OCI-LY3 (cell line): ENCODE results near the gene CRELD2.

Source experiments
- H2AFZ ChIP-seq: fragments of 200-600, 300-600 bp; shearing (Covaris generic); 2 replicates; pipeline ENCODE4 v1.6.0; 2014; ENCODE audit warnings: antibody characterized with exemption, low read depth, low read length
- H3K27ac ChIP-seq: fragments of 200-600, 300-600 bp; sonication (generic); 2 replicates; pipeline ENCODE4 v1.5.1; 2014; ENCODE audit warnings: mild to moderate bottlenecking, low read length, moderate library complexity, mixed read lengths
- H3K27me3 ChIP-seq: fragments of 200-600, 300-600 bp; sonication (generic); 2 replicates; pipeline ENCODE4 v1.6.1; 2014; ENCODE audit warnings: low read depth, low read length, mixed read lengths
- H3K36me3 ChIP-seq: fragments of 200-600, 300-600 bp; sonication (generic); replicated peaks from 2 replicates; pipeline ENCODE3; 2014; ENCODE audit warnings: low read depth, low read length, mixed read lengths
- H3K4me1 ChIP-seq: fragments of 300-600, 200-600 bp; sonication (generic); 2 replicates; pipeline ENCODE4 v1.6.1; 2014; ENCODE audit warnings: low read length, mixed read lengths
- H3K4me2 ChIP-seq: fragments of 200-600, 300-600 bp; sonication (generic); 2 replicates; pipeline ENCODE4 v1.6.1; 2014; ENCODE audit warnings: low read length, mixed read lengths
- H3K4me3 ChIP-seq: fragments of 300-600, 200-600 bp; sonication (generic); 2 replicates; pipeline ENCODE4 v1.5.1; 2014; ENCODE audit warnings: antibody characterized with exemption, mild to moderate bottlenecking, low read length, moderate library complexity
- H3K79me2 ChIP-seq: fragments of 300-600, 200-600 bp; shearing (Covaris generic); 2 replicates; pipeline ENCODE4 v1.6.1; 2014; ENCODE audit warnings: mild to moderate bottlenecking, low read length, mixed read lengths
- H3K9ac ChIP-seq: fragments of 300-600, 200-600 bp; shearing (Covaris generic); 2 replicates; pipeline ENCODE4 v1.6.0; 2014; ENCODE audit warnings: mild to moderate bottlenecking, low read length, moderate library complexity
- H3K9me3 ChIP-seq: fragments of 200-600, 300-600 bp; shearing (Covaris generic); 2 replicates; pipeline ENCODE4 v1.6.1; 2014; ENCODE audit warnings: low read length, mixed read lengths; ENCODE audit not compliant: insufficient read depth
- H4K20me1 ChIP-seq: fragments of 200-600, 300-600 bp; sonication (generic); 2 replicates; pipeline ENCODE4 v1.6.1; 2016; ENCODE audit warnings: low read length, mixed read lengths; ENCODE audit not compliant: insufficient read depth
- EZH2phosphoT487 ChIP-seq: fragments of 200-600 bp; shearing (Covaris generic); IDR thresholded peaks from 2 replicates; pipeline ENCODE4 v1.6.1; 2018; ENCODE audit warnings: antibody characterized with exemption, mixed run types, low read depth
- TF ChIP-seq, protein P1 (sequence below): fragments of 200-600, 300-600 bp; sonication (generic); IDR thresholded peaks from 2 replicates; pipeline ENCODE4 v1.5.1; 2014; ENCODE audit warnings: antibody characterized with exemption, low read length, low read depth

CRELD2 gene

DNA sequence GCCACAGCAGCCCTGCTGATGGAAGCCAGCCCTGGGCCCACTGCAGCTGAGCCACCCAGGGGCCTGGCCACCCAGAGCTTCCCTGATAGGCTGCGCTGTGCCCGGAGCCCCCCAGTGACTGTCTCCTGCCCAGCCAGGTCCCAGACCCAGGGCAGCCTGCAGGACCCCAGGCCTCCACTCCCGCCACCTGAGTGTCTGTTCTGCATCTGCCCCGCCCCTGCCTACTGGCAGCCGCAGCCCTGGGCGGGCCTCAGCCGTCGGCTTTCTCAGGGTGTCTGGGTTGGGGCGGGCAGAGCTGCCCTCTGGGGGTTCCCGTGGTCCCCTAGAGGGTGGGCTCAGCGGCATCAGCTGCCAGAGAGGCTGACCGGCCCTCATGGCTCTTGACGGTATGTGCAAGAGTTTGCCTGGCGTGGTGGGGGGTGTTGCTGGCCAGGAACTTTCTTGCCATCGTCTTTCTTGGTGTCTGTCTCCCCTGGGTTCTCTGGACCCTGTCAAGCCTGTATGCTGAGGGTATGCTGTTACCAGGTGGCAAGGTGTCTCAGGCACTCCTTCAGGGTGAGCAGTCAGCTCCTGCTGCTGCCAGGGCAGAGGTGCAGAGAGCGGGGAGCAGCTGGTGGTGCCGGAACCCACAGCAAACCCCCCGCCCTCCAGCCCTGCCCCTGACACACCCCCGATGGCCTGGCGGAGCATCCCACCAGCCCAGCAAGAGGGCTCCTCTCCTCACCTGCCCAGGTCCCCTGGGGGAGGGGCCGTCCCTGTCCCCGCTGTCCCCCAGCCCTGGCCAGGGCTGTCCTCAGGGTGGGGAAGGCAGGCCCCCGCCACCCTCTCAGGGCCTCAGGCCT, 29.9 kb downstream of the CRELD2 start:
- Histone ChIP-seq H3K9ac (no peak overlapping the region), H3K27me3 (no peaks in the 10 kb centered on the region), H3K79me2 (no peaks in the 10 kb centered on the region), H2AFZ (no peak overlapping the region), H4K20me1 (no peaks in the 10 kb centered on the region), H3K4me3 (no peak overlapping the region), H3K36me3 (no peaks in the 10 kb centered on the region), H3K4me1 (peaks cover 32% of the 10 kb centered on the region), H3K9me3 (no peaks in the 10 kb centered on the region), H3K27ac (no peak overlapping the region), H3K4me2 (no peak overlapping the region)
- TF ChIP-seq EZH2phosphoT487: no peak
- TF ChIP-seq, protein P1, sequence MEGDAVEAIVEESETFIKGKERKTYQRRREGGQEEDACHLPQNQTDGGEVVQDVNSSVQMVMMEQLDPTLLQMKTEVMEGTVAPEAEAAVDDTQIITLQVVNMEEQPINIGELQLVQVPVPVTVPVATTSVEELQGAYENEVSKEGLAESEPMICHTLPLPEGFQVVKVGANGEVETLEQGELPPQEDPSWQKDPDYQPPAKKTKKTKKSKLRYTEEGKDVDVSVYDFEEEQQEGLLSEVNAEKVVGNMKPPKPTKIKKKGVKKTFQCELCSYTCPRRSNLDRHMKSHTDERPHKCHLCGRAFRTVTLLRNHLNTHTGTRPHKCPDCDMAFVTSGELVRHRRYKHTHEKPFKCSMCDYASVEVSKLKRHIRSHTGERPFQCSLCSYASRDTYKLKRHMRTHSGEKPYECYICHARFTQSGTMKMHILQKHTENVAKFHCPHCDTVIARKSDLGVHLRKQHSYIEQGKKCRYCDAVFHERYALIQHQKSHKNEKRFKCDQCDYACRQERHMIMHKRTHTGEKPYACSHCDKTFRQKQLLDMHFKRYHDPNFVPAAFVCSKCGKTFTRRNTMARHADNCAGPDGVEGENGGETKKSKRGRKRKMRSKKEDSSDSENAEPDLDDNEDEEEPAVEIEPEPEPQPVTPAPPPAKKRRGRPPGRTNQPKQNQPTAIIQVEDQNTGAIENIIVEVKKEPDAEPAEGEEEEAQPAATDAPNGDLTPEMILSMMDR: no peak

DNA sequence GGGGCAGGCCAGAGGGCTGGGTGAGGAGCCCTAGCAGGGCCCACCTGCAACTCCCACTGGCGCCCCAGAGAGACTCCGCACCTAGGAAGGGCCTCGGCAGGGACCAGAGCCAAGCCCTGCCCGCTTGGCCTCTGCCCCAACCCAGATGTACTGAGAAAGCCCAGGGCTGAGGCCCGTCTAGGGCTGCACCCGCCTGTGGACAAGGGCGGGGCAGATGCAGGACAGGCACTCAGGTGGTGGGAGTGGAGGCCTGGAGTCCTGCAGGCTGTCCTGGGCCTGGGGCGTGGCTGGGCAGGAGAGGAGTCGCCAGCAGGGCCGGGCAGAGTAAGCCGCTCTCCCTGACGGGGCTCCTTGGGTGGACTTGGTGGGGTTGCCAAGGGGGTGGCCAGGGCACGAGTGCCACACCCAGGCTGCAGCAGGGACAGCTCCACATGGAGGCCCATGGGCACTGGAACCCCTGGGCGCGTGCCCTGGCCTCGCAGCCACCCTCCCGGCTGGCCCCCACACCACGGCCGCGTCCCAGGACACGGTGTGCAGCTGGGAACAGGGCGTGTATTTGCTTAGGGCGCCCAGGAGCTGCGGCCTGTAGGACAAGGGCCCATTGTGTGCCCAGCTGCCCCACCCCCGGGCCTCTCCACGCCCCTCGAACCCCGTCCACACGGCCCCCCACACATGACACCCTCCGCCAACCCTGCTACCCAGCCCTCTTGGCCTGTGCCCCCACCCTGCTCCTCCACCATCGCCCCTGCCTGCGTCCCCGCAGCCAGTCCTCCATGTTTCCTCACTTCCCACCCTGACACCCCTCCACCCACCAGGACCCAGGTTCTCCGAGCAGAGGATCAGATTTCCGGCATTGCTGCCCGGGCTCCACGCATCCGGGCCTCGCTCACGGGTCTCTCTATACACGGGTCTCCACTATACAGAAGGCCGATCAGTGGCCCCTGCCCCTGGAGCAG, 30.8 kb downstream of the CRELD2 start:
- Histone ChIP-seq H3K79me2 (no peaks in the 10 kb centered on the region), H3K9me3 (no peaks in the 10 kb centered on the region), H2AFZ (no peak overlapping the region), H3K9ac (no peak overlapping the region), H3K4me1 (peaks cover 24% of the 10 kb centered on the region), H4K20me1 (no peaks in the 10 kb centered on the region), H3K27ac (no peak overlapping the region), H3K36me3 (no peaks in the 10 kb centered on the region), H3K4me3 (no peak overlapping the region), H3K4me2 (no peak overlapping the region), H3K27me3 (no peaks in the 10 kb centered on the region)
- TF ChIP-seq EZH2phosphoT487: no peak
- TF ChIP-seq, protein P1: no peak

DNA sequence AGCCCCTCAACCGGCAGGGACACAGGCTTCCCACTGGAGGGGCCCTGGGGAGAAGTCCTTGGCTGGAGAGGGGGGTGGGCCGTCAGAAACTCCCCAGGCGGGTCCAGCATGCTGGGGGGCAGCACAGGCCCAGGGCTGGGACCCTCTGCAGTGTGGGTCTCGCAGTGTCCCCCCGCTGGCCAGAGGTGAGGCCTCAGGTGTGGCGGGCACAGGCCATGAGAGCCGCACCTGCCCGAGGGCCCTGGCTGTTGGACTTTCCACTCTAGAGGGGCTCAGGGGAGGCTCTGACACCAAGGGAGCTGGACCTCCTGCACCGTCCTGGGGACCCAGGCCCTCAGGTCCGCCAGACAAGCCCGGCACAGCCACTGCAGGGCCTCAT, 31.5 kb downstream of the CRELD2 start:
- H3K27ac ChIP-seq: no peak overlapping the region

More for the DNA sequence above, 31.5 kb downstream of the CRELD2 start:
- no peaks in the 10 kb centered on the region for H3K27me3 ChIP-seq
- no peak overlapping the region for H3K4me3 ChIP-seq
- no peaks in the 10 kb centered on the region for H3K9me3 ChIP-seq
- no peak overlapping the region for H2AFZ ChIP-seq
- no peaks in the 10 kb centered on the region for H3K36me3 ChIP-seq
- H3K79me2 ChIP-seq: no peaks in the 10 kb centered on the region
- no peak overlapping the region for H3K9ac ChIP-seq
- peaks cover 18% of the 10 kb centered on the region for H3K4me1 ChIP-seq
- no peaks in the 10 kb centered on the region for H4K20me1 ChIP-seq
- H3K4me2 ChIP-seq: no peak overlapping the region
- TF ChIP-seq EZH2phosphoT487: no peak
- TF ChIP-seq, protein P1: no peak
